GM10248 (cell line): Measurements from ENCODE around the gene PRICKLE3.

Experiments used
- CTCF ChIA-PET: fragments of 300-600 bp; sonication (Branson Sonifier 250); formaldehyde crosslinking; extraction: SDS; loops from one replicate; lab custom pipeline; 2021; ENCODE audit warnings: antibody characterized with exemption; lab: Yijun Ruan, JAX
- POLR2A ChIA-PET: fragments of 350-650 bp; sonication (Branson Sonifier 250); formaldehyde crosslinking; extraction: SDS; loops from one replicate; lab custom pipeline; 2020; ENCODE audit warnings: antibody characterized with exemption; lab: Yijun Ruan, JAX
- DNase-seq: peaks from one replicate; pipeline ENCODE4 v3.0.0; 2012; ENCODE audit errors: extremely low spot score
- CTCF ChIP-seq: IDR thresholded peaks from 2 replicates; pipeline ENCODE4 v1.5.1; 2012; ENCODE audit warnings: mild to moderate bottlenecking, low read depth; ENCODE audit errors: extremely low read depth, missing control alignments, control extremely low read depth

PRICKLE3 gene

DNA sequence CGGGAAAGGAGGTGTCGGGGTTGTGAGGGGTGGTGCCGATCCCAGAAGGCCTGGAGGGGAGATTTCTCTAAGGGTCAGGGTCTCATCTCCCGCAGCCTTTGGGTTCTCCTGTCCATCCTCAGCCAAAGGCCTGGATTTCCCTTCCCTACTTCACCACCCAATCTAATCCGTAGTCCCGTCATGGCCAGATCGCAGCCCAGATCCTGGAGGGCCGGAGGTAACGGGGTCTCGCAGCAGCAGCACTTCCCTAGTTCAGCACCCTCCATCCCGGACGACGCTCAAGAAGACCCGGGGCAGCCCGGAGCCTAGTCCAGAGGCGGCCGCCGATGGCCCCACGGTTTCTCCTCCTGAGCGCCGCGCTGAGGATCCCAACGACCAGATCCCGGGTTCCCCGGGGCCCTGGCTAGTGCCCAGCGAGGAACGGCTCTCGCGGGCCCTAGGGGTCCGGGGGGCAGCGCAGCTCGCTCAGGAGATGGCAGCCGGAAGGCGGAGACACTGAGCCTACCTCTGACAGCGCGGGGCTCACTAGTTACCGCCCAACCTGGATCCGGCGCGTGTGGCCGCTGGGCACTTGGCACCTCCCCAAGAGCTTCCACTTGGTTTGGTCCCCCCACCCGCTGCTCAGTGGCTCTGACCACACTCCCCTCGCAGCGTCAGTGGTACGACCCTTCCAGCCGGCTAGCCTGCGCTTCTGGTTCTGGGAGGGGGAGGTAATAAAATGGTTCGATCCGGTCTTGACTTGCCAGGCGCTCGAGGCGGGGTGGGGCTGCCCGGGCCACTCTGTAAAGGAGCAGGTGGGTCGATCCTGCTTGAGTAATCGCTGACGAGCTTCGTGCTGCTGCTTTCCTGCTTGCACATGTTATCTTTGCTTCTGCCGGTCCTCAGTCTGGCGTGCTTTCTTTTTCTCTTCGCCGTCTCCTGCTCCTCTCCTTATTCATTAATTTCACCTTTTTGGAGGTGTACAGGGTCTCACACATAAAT, 20.0 kb downstream of the PRICKLE3 start:
- ChIA-PET CTCF (interaction anchor here (0.9 to 4.1 kb wide), 5 partner anchors 8 to 23 kb away, joined by 3 to 28 read pairs (median 3); no protein-coding TSS in a partner anchor), POLR2A (interaction anchor here (1.2 kb wide), 1 partner anchor 25 kb away, joined by 3 read pairs; no protein-coding TSS in a partner anchor)
- peak; percentile 43 for DNase-seq
- TF ChIP-seq CTCF = peak; percentile 32

- TF ChIP-seq CTCF = no peak
These were observed 21.4 kb downstream of the PRICKLE3 start for GRCh38 chrX:49164589-49165360.

DNA sequence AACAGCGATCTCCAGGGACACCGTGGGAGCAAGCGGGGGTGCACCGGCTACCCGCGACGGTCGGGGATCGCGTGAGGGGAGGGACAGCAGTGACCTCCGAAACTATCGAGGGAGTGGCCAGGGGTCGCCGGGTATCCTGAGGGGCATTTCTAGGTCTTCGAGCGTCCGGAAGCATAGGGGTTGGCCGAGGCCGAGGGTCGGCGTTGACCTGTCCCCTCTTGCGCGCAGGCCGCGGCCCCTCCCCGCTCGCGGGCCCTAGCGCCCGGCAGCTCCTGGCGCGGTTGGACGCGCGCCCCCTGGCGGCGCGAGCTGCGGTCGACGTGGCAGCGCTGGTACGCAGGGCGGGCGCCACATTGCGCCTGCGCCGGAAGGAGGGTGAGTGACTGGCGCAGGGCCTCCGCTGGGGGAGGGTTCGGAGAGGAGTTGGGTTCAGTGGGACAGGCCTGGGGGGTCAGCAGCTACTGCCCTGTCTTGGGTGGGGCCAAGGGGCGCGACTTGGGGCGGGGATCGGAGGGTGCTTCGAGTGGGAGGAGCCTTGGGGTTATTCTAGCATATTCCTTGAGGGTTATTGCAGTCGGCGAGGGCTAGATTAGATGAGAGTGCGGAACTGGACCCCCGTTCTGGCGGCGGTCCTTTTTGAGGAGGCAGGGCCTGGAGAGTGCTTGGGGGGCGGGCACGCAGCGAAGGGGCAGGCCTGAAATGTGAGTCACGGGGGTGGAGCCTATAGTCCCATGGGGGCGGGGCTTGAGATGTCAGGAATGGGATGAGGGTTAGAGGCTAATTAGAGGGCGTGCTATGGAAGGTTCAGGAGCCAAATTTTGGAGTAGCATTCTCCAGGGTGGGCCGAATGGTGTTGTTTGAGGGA, 22.4 kb downstream of the PRICKLE3 start:
- TF ChIP-seq CTCF = peak; percentile 69
- ChIA-PET CTCF (interaction anchor here (0.7 to 2.6 kb wide), 7 partner anchors 9 to 122 kb away, joined by 3 to 17 read pairs (median 4); partner anchors contain the start of gene PLP2), POLR2A (no interaction called here)
- DNase-seq = peak; percentile 82

More at GRCh38 chrX:49164589-49165360, 21.4 kb downstream of the PRICKLE3 start:
- POLR2A ChIA-PET = interaction anchor here (1.2 kb wide), 1 partner anchor 26 kb away, joined by 3 read pairs; no protein-coding TSS in a partner anchor
- no peak for DNase-seq
- CTCF ChIA-PET = interaction anchor here (1.2 to 2.6 kb wide), 3 partner anchors 10 to 30 kb away, joined by 3 to 17 read pairs (median 4); no protein-coding TSS in a partner anchor

DNA sequence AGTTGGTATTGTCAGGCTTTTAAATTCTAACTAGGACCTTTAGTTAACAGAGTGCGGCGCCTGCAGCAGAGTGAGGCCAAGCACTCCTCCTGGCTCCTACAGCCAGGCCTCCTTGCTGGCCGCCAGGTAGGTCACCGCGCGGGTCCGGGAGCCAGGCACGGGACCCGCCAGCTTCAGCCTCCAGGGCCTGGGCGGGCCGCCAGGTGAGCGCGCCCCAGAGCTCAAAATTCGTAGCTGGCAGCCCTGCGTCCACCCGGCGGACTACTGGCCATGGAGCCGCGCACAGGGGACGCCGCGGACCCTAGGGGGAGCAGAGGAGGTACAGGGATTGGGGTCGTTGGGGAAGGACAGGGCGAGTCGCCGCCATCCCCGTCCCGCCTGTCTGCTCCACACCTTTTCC, 23.6 kb downstream of the PRICKLE3 start, which contains the start of gene MAGIX:
TSS of gene MAGIX (plus strand) at position 139 of the 400 bp plus-strand sequence. CDS start at position 271, 132 bp downstream.
- no peak for TF ChIP-seq CTCF
- CTCF ChIA-PET = no interaction called here
- POLR2A ChIA-PET = no interaction called here
- DNase-seq = no peak

DNA sequence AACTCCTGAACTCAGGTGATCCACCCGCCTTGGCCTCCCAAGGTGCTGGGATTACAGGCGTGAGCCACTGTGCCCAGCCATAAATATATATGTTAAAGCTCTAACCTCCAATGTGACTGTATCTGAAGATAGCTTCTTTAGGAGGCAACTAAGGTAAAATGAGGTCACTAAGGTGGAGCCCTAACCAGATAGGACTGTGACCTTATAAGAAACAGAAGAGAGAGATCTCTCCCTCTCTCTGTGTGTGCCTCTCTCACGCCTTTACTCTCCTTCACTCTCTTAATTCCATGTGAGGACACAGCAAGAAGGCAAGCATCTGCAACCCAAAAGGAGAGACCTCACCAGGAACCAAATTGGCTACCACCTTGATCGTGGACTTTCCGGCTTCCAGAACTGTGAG, 24.5 kb downstream of the PRICKLE3 start:
- POLR2A ChIA-PET = interaction anchor here (0.6 kb wide), 1 partner anchor 52 kb away, joined by 3 read pairs; no protein-coding TSS in a partner anchor
- TF ChIP-seq CTCF = no peak
- CTCF ChIA-PET = no interaction called here
- no peak for DNase-seq
